ACHN (cell line): ENCODE results near the gene TMEM131L.
"Not testable (repeated sequence)": the region's sequence is repeated elsewhere in the genome, so short reads cannot be mapped to it uniquely, and the experiment has no call there.

Experiments used
- DNase-seq: peaks from one replicate; pipeline ENCODE4 v3.0.0-alpha.2; 2015
- in situ Hi-C: cut with HindIII; loops from 2 replicates; pipeline ENCODE4 v1.10.0; 2017; ENCODE audit warnings: low sequenced_read_pairs, low pct_ligation_motif_present, low pct_unique_long_range_greater_than_20kb

The TMEM131L gene

GRCh38 chr4:153579410-153579809, 113.2 kb downstream of the TMEM131L start:
- no peak for DNase-seq
- in situ Hi-C loops: no loop called here

GRCh38 chr4:153579872-153580271, 113.7 kb downstream of the TMEM131L start:
- DNase-seq: no peak
- in situ Hi-C loops: no loop called here

- in situ Hi-C loops: no loop called here
- no peak for DNase-seq
These were observed 117.0 kb downstream of the TMEM131L start for GRCh38 chr4:153582954-153583702.

GRCh38 chr4:153585026-153585425, 118.9 kb downstream of the TMEM131L start:
- no peak for DNase-seq
- in situ Hi-C loops: no loop called here

GRCh38 chr4:153589703-153590595, 123.8 kb downstream of the TMEM131L start:
- DNase-seq: no peak
- in situ Hi-C loops: no loop called here

- in situ Hi-C loops: no loop called here
- DNase-seq: no peak
These were observed 125.3 kb downstream of the TMEM131L start for GRCh38 chr4:153591441-153591840.

GRCh38 chr4:153592064-153592463, 125.9 kb downstream of the TMEM131L start:
- DNase-seq: no peak
- in situ Hi-C loops: no loop called here

- no peak for DNase-seq
- in situ Hi-C loops: no loop called here
These were observed 127.0 kb downstream of the TMEM131L start for GRCh38 chr4:153593161-153593560.

GRCh38 chr4:153594210-153594609, 128.1 kb downstream of the TMEM131L start:
- in situ Hi-C loops: no loop called here
- DNase-seq: no peak

- in situ Hi-C loops: no loop called here
- DNase-seq: no peak
These were observed 129.9 kb downstream of the TMEM131L start for GRCh38 chr4:153595894-153596601.

- no peak for DNase-seq
- in situ Hi-C loops: no loop called here
These were observed 136.6 kb downstream of the TMEM131L start for GRCh38 chr4:153602758-153603157.

GRCh38 chr4:153603258-153603657, 137.1 kb downstream of the TMEM131L start:
- no peak for DNase-seq
- in situ Hi-C loops: no loop called here

- in situ Hi-C loops: no loop called here
These were observed 137.7 kb downstream of the TMEM131L start for GRCh38 chr4:153603835-153604234.

GRCh38 chr4:153609070-153609469, 142.9 kb downstream of the TMEM131L start:
- in situ Hi-C loops, DNase-seq: not testable (repeated sequence)

More at GRCh38 chr4:153603835-153604234, 137.7 kb downstream of the TMEM131L start:
- no peak for DNase-seq

GRCh38 chr4:153610623-153611376, 144.6 kb downstream of the TMEM131L start:
- DNase-seq: no peak
- in situ Hi-C loops: no loop called here

- DNase-seq: peak; percentile 46
- in situ Hi-C loops: no loop called here
These were observed 145.5 kb downstream of the TMEM131L start for GRCh38 chr4:153611679-153612078.

GRCh38 chr4:153612878-153613277, 146.7 kb downstream of the TMEM131L start:
- no peak for DNase-seq
- in situ Hi-C loops: no loop called here

- in situ Hi-C loops: no loop called here
- no peak for DNase-seq
These were observed 149.9 kb downstream of the TMEM131L start for GRCh38 chr4:153616006-153616555.
